Measurements from ENCODE around the gene RAB11FIP3. TPM values are rescaled to one million over a fixed set of nuclear protein-coding genes. Genes with fewer than 3 reads are reported as not detected.
"Not testable (repeated sequence)": the region's sequence is repeated elsewhere in the genome, so short reads cannot be mapped to it uniquely, and the experiment has no call there.

Gene RAB11FIP3
- total RNA-seq, 1 experiment from 2014 or later, result 38.4 TPM

GRCh38 chr16:466651-467050 lies 41.2 kb downstream of the RAB11FIP3 start:
- Histone ChIP-seq H3K27me3 (ENCODE audit: insufficient read depth, low read depth) (no peaks in the 10 kb centered on the region), H3K79me2 (ENCODE audit: low read depth) (no peaks in the 10 kb centered on the region), H3F3A (ENCODE audit: insufficient read depth, low read depth) (no peaks in the 10 kb centered on the region), H3K27ac (no peak overlapping the region), H3K4me1 (replicated peaks; ENCODE audit: insufficient read depth) (no peaks in the 10 kb centered on the region), H3K9me2 (ENCODE audit: insufficient read depth) (no peaks in the 10 kb centered on the region), H2AFZ (no peak overlapping the region), H3K9me3 (ENCODE audit: insufficient read depth, low read depth) (no peaks in the 10 kb centered on the region), H4K20me1 (ENCODE audit: insufficient read depth) (no peaks in the 10 kb centered on the region), H3K36me3 (ENCODE audit: low read depth) (no peaks in the 10 kb centered on the region), H3K4me3 (no peak overlapping the region), H3K4me2 (no peak overlapping the region)
- ChIA-PET POLR2A (ENCODE audit: unreplicated experiment) (no interaction called here), CTCF (no interaction called here)
- no peak for DNase-seq
- no peak for TF ChIP-seq EZH2 (IDR thresholded peaks at IDR 0.05; ENCODE audit: low read depth)
- TF ChIP-seq CTCF (conservative IDR thresholded peaks at IDR 0.05), result no peak
- intact Hi-C loops (cut with micrococcal nuclease; ENCODE audit: unreplicated experiment), result no loop called here
- no TSS peak for BruUV-seq (replicated peaks)

- DNase-seq; H3K36me3 ChIP-seq (ENCODE audit: low read depth); H3K27ac ChIP-seq; H3K4me2 ChIP-seq; H3K4me1 ChIP-seq (replicated peaks; ENCODE audit: insufficient read depth); H3K79me2 ChIP-seq (ENCODE audit: low read depth); BruUV-seq (replicated peaks); H3K4me3 ChIP-seq; H3F3A ChIP-seq (ENCODE audit: insufficient read depth, low read depth); H3K27me3 ChIP-seq (ENCODE audit: insufficient read depth, low read depth); H3K9me3 ChIP-seq (ENCODE audit: insufficient read depth, low read depth); H2AFZ ChIP-seq; POLR2A ChIA-PET (ENCODE audit: unreplicated experiment); H4K20me1 ChIP-seq (ENCODE audit: insufficient read depth); H3K9me2 ChIP-seq (ENCODE audit: insufficient read depth); intact Hi-C loops (cut with micrococcal nuclease; ENCODE audit: unreplicated experiment); CTCF ChIA-PET: not testable (repeated sequence)
These were observed 41.9 kb downstream of the RAB11FIP3 start for GRCh38 chr16:467249-467871.

- CTCF ChIA-PET, result no interaction called here
- Histone ChIP-seq H3K36me3 (ENCODE audit: low read depth) (no peaks in the 10 kb centered on the region), H3K9me3 (ENCODE audit: insufficient read depth, low read depth) (no peaks in the 10 kb centered on the region), H3K27ac (no peak overlapping the region), H3K4me3 (no peak overlapping the region), H3K4me2 (no peak overlapping the region), H3F3A (ENCODE audit: insufficient read depth, low read depth) (no peaks in the 10 kb centered on the region), H2AFZ (no peak overlapping the region), H4K20me1 (ENCODE audit: insufficient read depth) (no peaks in the 10 kb centered on the region), H3K4me1 (replicated peaks; ENCODE audit: insufficient read depth) (no peaks in the 10 kb centered on the region), H3K9me2 (ENCODE audit: insufficient read depth) (no peaks in the 10 kb centered on the region), H3K79me2 (ENCODE audit: low read depth) (no peaks in the 10 kb centered on the region), H3K27me3 (ENCODE audit: insufficient read depth, low read depth) (no peaks in the 10 kb centered on the region)
- POLR2A ChIA-PET (ENCODE audit: unreplicated experiment), result no interaction called here
- TF ChIP-seq CTCF (conservative IDR thresholded peaks at IDR 0.05) (no peak), EZH2 (IDR thresholded peaks at IDR 0.05; ENCODE audit: low read depth) (no peak)
- intact Hi-C loops (cut with micrococcal nuclease; ENCODE audit: unreplicated experiment), result no loop called here
- DNase-seq, result no peak
- BruUV-seq (replicated peaks), result no TSS peak
These were observed 42.8 kb downstream of the RAB11FIP3 start for GRCh38 chr16:468068-468821.

GRCh38 chr16:469459-469858 lies 44.0 kb downstream of the RAB11FIP3 start:
- not testable (repeated sequence) for DNase-seq

More at GRCh38 chr16:469459-469858, 44.0 kb downstream of the RAB11FIP3 start:
- BruUV-seq (replicated peaks); intact Hi-C loops (cut with micrococcal nuclease; ENCODE audit: unreplicated experiment); CTCF ChIA-PET; H3K27ac ChIP-seq; H4K20me1 ChIP-seq (ENCODE audit: insufficient read depth); H3K9me2 ChIP-seq (ENCODE audit: insufficient read depth); H3K27me3 ChIP-seq (ENCODE audit: insufficient read depth, low read depth); H2AFZ ChIP-seq; POLR2A ChIA-PET (ENCODE audit: unreplicated experiment); H3K4me1 ChIP-seq (replicated peaks; ENCODE audit: insufficient read depth); H3K79me2 ChIP-seq (ENCODE audit: low read depth); H3K9me3 ChIP-seq (ENCODE audit: insufficient read depth, low read depth); H3F3A ChIP-seq (ENCODE audit: insufficient read depth, low read depth); H3K4me3 ChIP-seq; H3K4me2 ChIP-seq; H3K36me3 ChIP-seq (ENCODE audit: low read depth): not testable (repeated sequence)

Measured in PC-9 (cell line).